ENCODE measurements around the gene SERTAD3.

SERTAD3 gene

DNA sequence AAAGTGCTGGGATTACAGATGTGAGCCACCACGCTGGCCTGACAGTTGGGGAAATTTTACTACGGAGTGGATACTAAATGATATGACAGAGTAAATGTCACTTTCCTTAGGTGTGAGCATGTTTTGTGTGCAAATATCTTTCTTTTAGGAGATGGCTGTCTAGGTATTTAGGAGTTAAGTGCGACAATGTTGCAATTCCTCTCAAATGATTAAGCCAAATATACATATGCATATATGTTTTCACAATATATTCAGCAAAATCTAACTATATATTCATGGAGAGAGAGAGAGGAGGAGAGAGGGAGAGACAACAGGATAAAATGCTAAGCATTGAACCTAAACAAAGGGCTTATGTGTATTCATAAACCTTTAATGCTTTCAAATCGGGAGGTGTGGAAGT, 5.4 kb upstream of the SERTAD3 start:
- H3K9me2 ChIP-seq (replicated peaks; ENCODE audit: insufficient read depth, low read length): no peaks in the 10 kb centered on the region
- no peak overlapping the region for H3K27ac ChIP-seq (ENCODE audit: low read length)
- DNase-seq: no peak
- no peaks in the 10 kb centered on the region for H3K4me1 ChIP-seq (ENCODE audit: low read length)
- no peak overlapping the region for H3K9ac ChIP-seq (ENCODE audit: low read length)
- H3K79me2 ChIP-seq (ENCODE audit: low read length): no peaks in the 10 kb centered on the region
- H3F3A ChIP-seq (ENCODE audit: insufficient read depth, low read length): no peaks in the 10 kb centered on the region
- H3K9me3 ChIP-seq (replicated peaks; ENCODE audit: insufficient read depth, low read length): no peaks in the 10 kb centered on the region
- no peak overlapping the region for H3K4me2 ChIP-seq (ENCODE audit: low read depth, low read length)
- H3K27me3 ChIP-seq (replicated peaks; ENCODE audit: insufficient read depth, low read length): no peaks in the 10 kb centered on the region
- TF ChIP-seq EZH2phosphoT487 (IDR thresholded peaks at IDR 0.05; ENCODE audit: low read length) (no peak), EZH2 (optimal IDR thresholded peaks at IDR 0.05; ENCODE audit: low read depth, low read length) (no peak)
- TF ChIP-seq, protein P1, sequence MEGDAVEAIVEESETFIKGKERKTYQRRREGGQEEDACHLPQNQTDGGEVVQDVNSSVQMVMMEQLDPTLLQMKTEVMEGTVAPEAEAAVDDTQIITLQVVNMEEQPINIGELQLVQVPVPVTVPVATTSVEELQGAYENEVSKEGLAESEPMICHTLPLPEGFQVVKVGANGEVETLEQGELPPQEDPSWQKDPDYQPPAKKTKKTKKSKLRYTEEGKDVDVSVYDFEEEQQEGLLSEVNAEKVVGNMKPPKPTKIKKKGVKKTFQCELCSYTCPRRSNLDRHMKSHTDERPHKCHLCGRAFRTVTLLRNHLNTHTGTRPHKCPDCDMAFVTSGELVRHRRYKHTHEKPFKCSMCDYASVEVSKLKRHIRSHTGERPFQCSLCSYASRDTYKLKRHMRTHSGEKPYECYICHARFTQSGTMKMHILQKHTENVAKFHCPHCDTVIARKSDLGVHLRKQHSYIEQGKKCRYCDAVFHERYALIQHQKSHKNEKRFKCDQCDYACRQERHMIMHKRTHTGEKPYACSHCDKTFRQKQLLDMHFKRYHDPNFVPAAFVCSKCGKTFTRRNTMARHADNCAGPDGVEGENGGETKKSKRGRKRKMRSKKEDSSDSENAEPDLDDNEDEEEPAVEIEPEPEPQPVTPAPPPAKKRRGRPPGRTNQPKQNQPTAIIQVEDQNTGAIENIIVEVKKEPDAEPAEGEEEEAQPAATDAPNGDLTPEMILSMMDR (IDR thresholded peaks at IDR 0.05; ENCODE audit: low read length): no peak
- H4K20me1 ChIP-seq (ENCODE audit: insufficient read depth, low read length): no peaks in the 10 kb centered on the region
- no peak overlapping the region for H3K4me3 ChIP-seq (ENCODE audit: low read length)
- H2AFZ ChIP-seq (ENCODE audit: low read length): no peak overlapping the region
- no peaks in the 10 kb centered on the region for H3K36me3 ChIP-seq (replicated peaks; ENCODE audit: insufficient read depth, low read length)

DNA sequence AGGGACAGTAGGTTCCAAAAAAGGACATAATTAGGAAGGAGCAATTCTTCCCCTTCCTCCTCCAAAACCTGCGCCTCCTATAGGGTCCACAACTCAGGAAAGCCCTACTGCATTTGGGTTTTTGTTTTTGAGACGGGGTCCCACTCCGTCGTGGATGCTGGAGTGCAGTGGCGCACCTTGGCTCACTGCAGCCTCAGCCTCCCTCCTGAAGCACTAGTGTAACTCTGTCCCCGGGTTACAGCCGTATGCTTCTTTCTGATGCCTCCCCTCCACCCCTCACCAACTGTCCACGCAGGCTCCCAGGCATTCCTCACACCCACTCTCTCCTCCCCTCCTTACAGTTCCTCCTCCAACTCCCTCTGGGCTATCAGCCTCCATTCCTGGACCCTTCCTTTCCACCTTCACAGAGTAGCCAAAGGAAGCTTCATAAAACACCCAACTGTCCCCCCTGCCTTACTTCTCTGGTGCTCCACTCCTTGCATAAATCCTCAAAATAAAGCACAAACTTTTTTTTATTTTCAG, 2.2 kb upstream of the SERTAD3 start:
- Histone ChIP-seq H3K36me3 (replicated peaks; ENCODE audit: insufficient read depth, low read length) (no peaks in the 10 kb centered on the region), H2AFZ (ENCODE audit: low read length) (no peak overlapping the region), H3K27ac (ENCODE audit: low read length) (no peak overlapping the region), H4K20me1 (ENCODE audit: insufficient read depth, low read length) (no peaks in the 10 kb centered on the region), H3F3A (ENCODE audit: insufficient read depth, low read length) (peaks cover 6% of the 10 kb centered on the region), H3K9me2 (replicated peaks; ENCODE audit: insufficient read depth, low read length) (no peaks in the 10 kb centered on the region), H3K9ac (ENCODE audit: low read length) (no peak overlapping the region), H3K9me3 (replicated peaks; ENCODE audit: insufficient read depth, low read length) (no peaks in the 10 kb centered on the region), H3K79me2 (ENCODE audit: low read length) (peaks cover 22% of the 10 kb centered on the region), H3K27me3 (replicated peaks; ENCODE audit: insufficient read depth, low read length) (no peaks in the 10 kb centered on the region), H3K4me2 (ENCODE audit: low read depth, low read length) (no peak overlapping the region), H3K4me3 (ENCODE audit: low read length) (no peak overlapping the region), H3K4me1 (ENCODE audit: low read length) (0 out of 2 replicates have a peak, but pooled peaks cover 4% of the 10 kb centered on the region)
- no peak for DNase-seq
- TF ChIP-seq EZH2 (optimal IDR thresholded peaks at IDR 0.05; ENCODE audit: low read depth, low read length) (no peak), EZH2phosphoT487 (IDR thresholded peaks at IDR 0.05; ENCODE audit: low read length) (no peak)
- TF ChIP-seq, protein P1 (IDR thresholded peaks at IDR 0.05; ENCODE audit: low read length): no peak

DNA sequence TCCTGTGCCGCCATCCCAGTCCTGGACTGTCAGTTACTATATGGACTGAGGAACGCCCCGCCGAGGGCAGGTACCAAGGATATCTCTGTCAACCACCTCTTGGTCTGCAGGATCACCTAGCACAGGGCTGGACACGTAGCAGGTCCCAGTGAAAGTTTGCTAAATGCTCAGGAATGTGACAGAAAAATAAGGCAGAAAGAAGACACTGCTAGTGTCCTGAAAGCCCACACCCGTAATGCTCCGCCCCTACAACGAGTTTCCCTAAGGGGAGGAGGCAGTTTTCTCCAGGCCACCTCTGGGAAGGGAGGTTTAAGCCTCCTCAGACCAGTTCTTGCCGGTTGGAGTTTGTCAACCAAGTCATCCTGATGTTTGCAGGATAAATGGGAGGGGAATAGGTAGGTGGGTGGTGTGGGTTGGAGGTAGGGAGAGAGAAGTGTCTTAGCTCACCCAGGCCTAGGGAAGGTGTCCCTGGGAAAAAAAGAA, 1.7 kb upstream of the SERTAD3 start:
- DNase-seq: no peak
- Histone ChIP-seq H3F3A (ENCODE audit: insufficient read depth, low read length) (peaks cover 6% of the 10 kb centered on the region), H3K4me2 (ENCODE audit: low read depth, low read length) (no peak overlapping the region), H3K36me3 (replicated peaks; ENCODE audit: insufficient read depth, low read length) (no peaks in the 10 kb centered on the region), H3K79me2 (ENCODE audit: low read length) (peaks cover 22% of the 10 kb centered on the region), H3K9ac (ENCODE audit: low read length) (no peak overlapping the region), H3K9me3 (replicated peaks; ENCODE audit: insufficient read depth, low read length) (no peaks in the 10 kb centered on the region), H3K4me1 (ENCODE audit: low read length) (0 out of 2 replicates have a peak, but pooled peaks cover 4% of the 10 kb centered on the region), H3K4me3 (ENCODE audit: low read length) (no peak overlapping the region), H4K20me1 (ENCODE audit: insufficient read depth, low read length) (no peaks in the 10 kb centered on the region), H3K9me2 (replicated peaks; ENCODE audit: insufficient read depth, low read length) (no peaks in the 10 kb centered on the region), H3K27me3 (replicated peaks; ENCODE audit: insufficient read depth, low read length) (no peaks in the 10 kb centered on the region), H2AFZ (ENCODE audit: low read length) (no peak overlapping the region), H3K27ac (ENCODE audit: low read length) (no peak overlapping the region)
- TF ChIP-seq EZH2phosphoT487 (IDR thresholded peaks at IDR 0.05; ENCODE audit: low read length) (no peak), EZH2 (optimal IDR thresholded peaks at IDR 0.05; ENCODE audit: low read depth, low read length) (no peak)
- TF ChIP-seq, protein P1 (IDR thresholded peaks at IDR 0.05; ENCODE audit: low read length): no peak

All from MM.1S (cell line).